Endothelial cell of umbilical vein (primary cell): ENCODE data around the gene ALOX15. TPM values are rescaled to one million over a fixed set of nuclear protein-coding genes. Genes with fewer than 3 reads are reported as not detected.

Experiments used
- BruUV-seq: library from RNA; stranded (reverse); fragments of 400-500 nt; replicated peaks from 2 replicates; lab custom pipeline; 2021; lab: Mats Ljungman, UMichigan
- CTCF ChIA-PET: fragments of 300-600, 350-600 bp; sonication (Branson Sonifier 250); formaldehyde crosslinking; loops from one replicate; lab custom pipeline; 2021; ENCODE audit warnings: antibody characterized with exemption, inconsistent platforms; lab: Charles Lee
- POLR2A ChIA-PET: fragments of 300-600, 350-600 bp; sonication (Branson Sonifier 250); formaldehyde crosslinking; loops from one replicate; lab custom pipeline; 2021; ENCODE audit warnings: antibody characterized with exemption, inconsistent platforms; lab: Charles Lee
- DNase-seq: peaks from one replicate; pipeline ENCODE4 v3.0.0-alpha.2; 2011; ENCODE audit warnings: low read depth, low spot score
- FAIRE-seq: peaks from 2 replicates; lab custom pipeline; 2011; peaks lifted over from hg19 to GRCh38; lab: Jason Lieb, UNC
- H2AFZ ChIP-seq: 2 replicates; pipeline ENCODE4 v1.6.0; 2012; ENCODE audit warnings: low read depth, low read length, control low read depth, inconsistent platforms
- H3K27ac ChIP-seq: 2 replicates; pipeline ENCODE4 v1.5.1; 2011; ENCODE audit warnings: low read depth, mild to moderate bottlenecking, control low read depth, low read length, moderate library complexity; ENCODE audit not compliant: insufficient read depth
- H3K27me3 ChIP-seq, 2 experiments: 2 replicates each; pipeline versions ENCODE4 v1.6.0 to v1.6.1; 2011; ENCODE audit warnings: low read length in 2 of 2, mixed read lengths in 1 of 2; ENCODE audit not compliant: control insufficient read depth in 2 of 2, insufficient read depth in 2 of 2
- H3K36me3 ChIP-seq, 2 experiments: 2 replicates in 1 of 2; 3 replicates in 1 of 2; pipeline ENCODE4 v1.5.1; 2011; ENCODE audit warnings: low read length in 2 of 2, mild to moderate bottlenecking in 1 of 2, moderate library complexity in 1 of 2; ENCODE audit not compliant: control insufficient read depth in 2 of 2, insufficient read depth in 2 of 2; ENCODE audit errors: extremely low read depth in 1 of 2
- H3K4me1 ChIP-seq: 3 replicates; pipeline ENCODE4 v1.5.1; 2011; ENCODE audit warnings: mild to moderate bottlenecking, low read length; ENCODE audit not compliant: control insufficient read depth, insufficient read depth; ENCODE audit errors: extremely low read depth
- H3K4me2 ChIP-seq: 2 replicates; pipeline ENCODE4 v1.6.1; 2011; ENCODE audit warnings: low read length, control low read depth, mixed read lengths; ENCODE audit not compliant: insufficient read depth
- H3K4me3 ChIP-seq, 3 experiments: fragments of 200-600 bp in 1 of 3; sonication (generic), shearing (Covaris generic) in 1 of 3; replicated peaks in 1 of 3; 2 replicates each; pipeline ENCODE4 v1.5.1; 2011 to 2016; ENCODE audit warnings: control low read depth in 3 of 3, low read length in 3 of 3, mild to moderate bottlenecking in 2 of 3, inconsistent platforms in 1 of 3, low read depth in 1 of 3, moderate library complexity in 1 of 3; ENCODE audit not compliant: insufficient read depth in 1 of 3
- H3K79me2 ChIP-seq: 2 replicates; pipeline ENCODE4 v1.6.0; 2012; ENCODE audit warnings: low read length, inconsistent platforms; ENCODE audit not compliant: control insufficient read depth, insufficient read depth
- H3K9ac ChIP-seq: replicated peaks from 2 replicates; pipeline ENCODE3; 2011; ENCODE audit warnings: low read length, control low read depth; ENCODE audit not compliant: insufficient read depth; ENCODE audit errors: extremely low read depth
- H3K9me1 ChIP-seq: replicated peaks from 3 replicates; pipeline ENCODE4 v1.6.0; 2011; ENCODE audit warnings: mild to moderate bottlenecking, low read length; ENCODE audit not compliant: control insufficient read depth, insufficient read depth; ENCODE audit errors: extremely low read depth
- H3K9me3 ChIP-seq: replicated peaks from 2 replicates; pipeline ENCODE4 v1.5.1; 2012; ENCODE audit warnings: low read length, inconsistent platforms; ENCODE audit not compliant: control insufficient read depth, insufficient read depth
- H4K20me1 ChIP-seq: replicated peaks from 2 replicates; pipeline ENCODE3; 2011; ENCODE audit warnings: mild to moderate bottlenecking, low read length; ENCODE audit not compliant: control insufficient read depth, insufficient read depth; ENCODE audit errors: extremely low read depth
- EZH2 ChIP-seq: IDR thresholded peaks from 2 replicates; pipeline ENCODE4 v1.6.1; 2012; ENCODE audit warnings: borderline replicate concordance, low read depth, mild to moderate bottlenecking, moderate library complexity, low read length, inconsistent platforms; ENCODE audit not compliant: severe bottlenecking
- FOS ChIP-seq: IDR thresholded peaks from 2 replicates; pipeline ENCODE4 v1.6.1; 2011; ENCODE audit warnings: mild to moderate bottlenecking, low read length, moderate library complexity, borderline replicate concordance; ENCODE audit not compliant: insufficient read depth
- GATA2 ChIP-seq: IDR thresholded peaks from 2 replicates; pipeline ENCODE4 v1.7.0; 2011; ENCODE audit warnings: low read depth, mild to moderate bottlenecking, moderate library complexity, mixed read lengths, low read length; ENCODE audit not compliant: insufficient read length, insufficient read depth
- JUN ChIP-seq: IDR thresholded peaks from 2 replicates; pipeline ENCODE4 v1.6.1; 2011; ENCODE audit warnings: borderline replicate concordance, low read depth; ENCODE audit not compliant: insufficient read length, insufficient read depth
- MYC ChIP-seq: IDR thresholded peaks from one replicate; pipeline ENCODE4 v1.6.1; 2011; ENCODE audit warnings: mild to moderate bottlenecking, low read depth, low read length
- POLR2A ChIP-seq: IDR thresholded peaks from 2 replicates; pipeline ENCODE4 v1.6.1; 2012; ENCODE audit warnings: low read depth, mild to moderate bottlenecking, control low read depth, low read length
- POLR2AphosphoS5 ChIP-seq: IDR thresholded peaks from 2 replicates; pipeline ENCODE4 v1.6.1; 2012; ENCODE audit warnings: low read depth, mild to moderate bottlenecking, control low read depth, low read length, moderate library complexity; ENCODE audit not compliant: insufficient read depth
- dilution Hi-C: fragments of 300-500 bp; cut with MboI; formaldehyde crosslinking; loops from one replicate; pipeline ENCODE4 v1.15.0; 2019; ENCODE audit warnings: low sequenced_read_pairs; ENCODE audit not compliant: extremely low pct_ligation_motif_present
- intact Hi-C: fragments of 100-400 bp; cut with micrococcal nuclease; formaldehyde crosslinking; loops from one replicate; pipeline ENCODE4 v1.10.0; 2022
- polyA plus RNA-seq, 4 experiments: library from polyadenylated mRNA; depleted of rRNA in 3 of 4; stranded (reverse) in 3 of 4; unstranded in 1 of 4; fragments of >200 nt; gene quantifications; 2 replicates each; pipeline versions ENCODE4 v1.2.1 to v1.2.3, GENCODE V29; 2011 to 2012; ENCODE audit warnings: missing spikeins in 1 of 4
- total RNA-seq: library from RNA; stranded (reverse); gene quantifications from 2 replicates; pipeline ENCODE4 v1.2.3, GENCODE V29; 2021
- TF ChIP-seq, protein P1 (sequence below), 2 donors: IDR thresholded peaks; 1 replicate in 1 of 2; 2 replicates in 1 of 2; pipeline ENCODE4 v1.5.1; 2011; ENCODE audit warnings: low read length in 2 of 2, mild to moderate bottlenecking in 2 of 2, moderate library complexity in 2 of 2, control low read depth in 1 of 2, inconsistent platforms in 1 of 2, low read depth in 1 of 2; ENCODE audit not compliant: insufficient read depth in 1 of 2; ENCODE audit errors: extremely low read depth in 1 of 2
- TF ChIP-seq, protein P2 (sequence below): IDR thresholded peaks from 2 replicates; pipeline ENCODE4 v1.6.1; 2011; ENCODE audit not compliant: insufficient read depth, insufficient read length

The ALOX15 gene
- total and polyA plus RNA-seq, 2 donors (not counting 3 experiments of a cell fraction or from before 2014, with no cell fraction given), result not detected

- POLR2A ChIA-PET, result interaction anchor here (0.8 kb wide), 1 partner anchor 12 kb away, joined by 3 read pairs; no protein-coding TSS in a partner anchor
- dilution Hi-C loops (no loop called here), intact Hi-C loops (no loop called here)
- H3K27me3 ChIP-seq, result no peaks in the 10 kb centered on the region
- H4K20me1 ChIP-seq, result no peaks in the 10 kb centered on the region
- DNase-seq (no peak), FAIRE-seq (no peak)
- H3K9me3 ChIP-seq, result no peaks in the 10 kb centered on the region
- H3K4me3 ChIP-seq, result no peak overlapping the region
- peaks cover 11 to 40% of the 10 kb centered on the region in 2 experiments for H3K36me3 ChIP-seq
- no TSS peak for BruUV-seq
- no peaks in the 10 kb centered on the region for H3K9me1 ChIP-seq
- H3K4me1 ChIP-seq, result peaks cover 24% of the 10 kb centered on the region
- no peak overlapping the region for H3K4me2 ChIP-seq
- no peak overlapping the region for H3K27ac ChIP-seq
- no peaks in the 10 kb centered on the region for H3K79me2 ChIP-seq
- no peak overlapping the region for H3K9ac ChIP-seq
- CTCF ChIA-PET, result no interaction called here
- H2AFZ ChIP-seq, result no peak overlapping the region
- no peak for TF ChIP-seq POLR2AphosphoS5
Measured at GRCh38 chr17:4675791-4676190, 34.3 kb upstream of the ALOX15 start.

- intact Hi-C loops, result no loop called here
- dilution Hi-C loops, result no loop called here
- H3K4me1 ChIP-seq, result peaks cover 19% of the 10 kb centered on the region
- H4K20me1 ChIP-seq, result no peaks in the 10 kb centered on the region
- no peaks in the 10 kb centered on the region for H3K27me3 ChIP-seq
- no peak overlapping the region for H3K4me2 ChIP-seq
- H3K9me1 ChIP-seq, result no peaks in the 10 kb centered on the region
- H3K79me2 ChIP-seq, result no peaks in the 10 kb centered on the region
- no peak overlapping the region for H3K27ac ChIP-seq
- DNase-seq, result no peak
- FAIRE-seq, result no peak
- H2AFZ ChIP-seq, result no peak overlapping the region
- CTCF ChIA-PET, result no interaction called here
- H3K9ac ChIP-seq, result no peak overlapping the region
- POLR2A ChIA-PET, result interaction anchor here (0.6 kb wide), 1 partner anchor 94 kb away, joined by 5 read pairs; no protein-coding TSS in a partner anchor
- H3K36me3 ChIP-seq, result peaks cover 10 to 40% of the 10 kb centered on the region in 2 experiments
- TF ChIP-seq JUN, result no peak
- TF ChIP-seq, protein P1, sequence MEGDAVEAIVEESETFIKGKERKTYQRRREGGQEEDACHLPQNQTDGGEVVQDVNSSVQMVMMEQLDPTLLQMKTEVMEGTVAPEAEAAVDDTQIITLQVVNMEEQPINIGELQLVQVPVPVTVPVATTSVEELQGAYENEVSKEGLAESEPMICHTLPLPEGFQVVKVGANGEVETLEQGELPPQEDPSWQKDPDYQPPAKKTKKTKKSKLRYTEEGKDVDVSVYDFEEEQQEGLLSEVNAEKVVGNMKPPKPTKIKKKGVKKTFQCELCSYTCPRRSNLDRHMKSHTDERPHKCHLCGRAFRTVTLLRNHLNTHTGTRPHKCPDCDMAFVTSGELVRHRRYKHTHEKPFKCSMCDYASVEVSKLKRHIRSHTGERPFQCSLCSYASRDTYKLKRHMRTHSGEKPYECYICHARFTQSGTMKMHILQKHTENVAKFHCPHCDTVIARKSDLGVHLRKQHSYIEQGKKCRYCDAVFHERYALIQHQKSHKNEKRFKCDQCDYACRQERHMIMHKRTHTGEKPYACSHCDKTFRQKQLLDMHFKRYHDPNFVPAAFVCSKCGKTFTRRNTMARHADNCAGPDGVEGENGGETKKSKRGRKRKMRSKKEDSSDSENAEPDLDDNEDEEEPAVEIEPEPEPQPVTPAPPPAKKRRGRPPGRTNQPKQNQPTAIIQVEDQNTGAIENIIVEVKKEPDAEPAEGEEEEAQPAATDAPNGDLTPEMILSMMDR (IDR thresholded peaks at IDR 0.05; ENCODE audit: extremely low read depth in 1 of 2, insufficient read depth in 1 of 2, low read depth in 1 of 2, low read length in 2 of 2), result no peak
- TF ChIP-seq, protein P2, sequence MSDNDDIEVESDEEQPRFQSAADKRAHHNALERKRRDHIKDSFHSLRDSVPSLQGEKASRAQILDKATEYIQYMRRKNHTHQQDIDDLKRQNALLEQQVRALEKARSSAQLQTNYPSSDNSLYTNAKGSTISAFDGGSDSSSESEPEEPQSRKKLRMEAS, result no peak
- no peak for TF ChIP-seq EZH2
- TF ChIP-seq MYC, result no peak
- TF ChIP-seq POLR2AphosphoS5, result no peak
- TF ChIP-seq POLR2A, result no peak
- no peak for TF ChIP-seq FOS
- no peak for TF ChIP-seq GATA2
- no TSS peak for BruUV-seq
- H3K9me3 ChIP-seq, result no peaks in the 10 kb centered on the region
- no peak overlapping the region for H3K4me3 ChIP-seq
Measured at GRCh38 chr17:4674685-4674998, 33.2 kb upstream of the ALOX15 start.
